ENCODE measurements around the gene LIN28A. TPM values are rescaled to one million over a fixed set of nuclear protein-coding genes. Genes with fewer than 3 reads are reported as not detected.

LIN28A gene
- polyA plus RNA-seq, 5 donors, result 0.06 to 0.10 (median 0.08) TPM

Other genes starting within 250 kb of the LIN28A start
- gene C1orf232, start 241.9 kb upstream of the LIN28A start, polyA plus RNA-seq (ENCODE audit: insufficient read depth in 1 of 5, insufficient read length in 5 of 5, low replicate concordance in 1 of 5), result not detected
- 10 to 100 TPM in 3 of 5 donors, 1 to 10 TPM in 2; 8.1 to 23.0 (median 14.2) TPM for gene ZNF593, start 240.9 kb upstream of the LIN28A start, polyA plus RNA-seq (ENCODE audit: insufficient read depth in 1 of 5, insufficient read length in 5 of 5, low replicate concordance in 1 of 5)
- 1 to 10 TPM in 4 of 5 donors, under 1 TPM in 1; 0.75 to 2.0 (median 1.2) TPM for gene ZNF593OS, start 239.0 kb upstream of the LIN28A start, polyA plus RNA-seq (ENCODE audit: insufficient read depth in 1 of 5, insufficient read length in 5 of 5, low replicate concordance in 1 of 5)
- 10 to 100 TPM; 15.2 to 25.9 (median 24.0) TPM for gene CNKSR1, start 233.3 kb upstream of the LIN28A start, polyA plus RNA-seq (ENCODE audit: insufficient read depth in 1 of 5, insufficient read length in 5 of 5, low replicate concordance in 1 of 5)
- under 1 TPM in 1 of 5 donors, not detected in 4; 0.08 TPM for gene CATSPER4, start 220.2 kb upstream of the LIN28A start, polyA plus RNA-seq (ENCODE audit: insufficient read depth in 1 of 5, insufficient read length in 5 of 5, low replicate concordance in 1 of 5)
- gene CEP85, start 176.6 kb upstream of the LIN28A start, polyA plus RNA-seq (ENCODE audit: insufficient read depth in 1 of 5, insufficient read length in 5 of 5, low replicate concordance in 1 of 5), result 10 to 100 TPM; 20.0 to 26.4 (median 21.9) TPM
- gene SH3BGRL3, start 130.7 kb upstream of the LIN28A start, polyA plus RNA-seq (ENCODE audit: insufficient read depth in 1 of 5, insufficient read length in 5 of 5, low replicate concordance in 1 of 5), result 100 to 1,000 TPM in 2 of 5 donors, 10 to 100 TPM in 3; 89.9 to 123 (median 98.7) TPM
- gene UBXN11, start 104.2 kb upstream of the LIN28A start, polyA plus RNA-seq (ENCODE audit: insufficient read depth in 1 of 5, insufficient read length in 5 of 5, low replicate concordance in 1 of 5), result 10 to 100 TPM; 23.7 to 29.6 (median 27.9) TPM
- gene CD52, start 92.9 kb upstream of the LIN28A start, polyA plus RNA-seq (ENCODE audit: insufficient read depth in 1 of 5, insufficient read length in 5 of 5, low replicate concordance in 1 of 5), result 1 to 10 TPM; 2.8 to 7.0 (median 5.6) TPM
- gene CRYBG2, start 56.7 kb upstream of the LIN28A start, polyA plus RNA-seq (ENCODE audit: insufficient read depth in 1 of 5, insufficient read length in 5 of 5, low replicate concordance in 1 of 5), result 1 to 10 TPM in 4 of 5 donors, under 1 TPM in 1; 0.70 to 2.5 (median 1.5) TPM
- gene ZNF683, start 38.1 kb upstream of the LIN28A start, polyA plus RNA-seq (ENCODE audit: insufficient read depth in 1 of 5, insufficient read length in 5 of 5, low replicate concordance in 1 of 5), result under 1 TPM in 4 of 5 donors, not detected in 1; 0.10 to 0.27 (median 0.19) TPM
- gene DHDDS, start 21.5 kb downstream of the LIN28A start, polyA plus RNA-seq (ENCODE audit: insufficient read depth in 1 of 5, insufficient read length in 5 of 5, low replicate concordance in 1 of 5), result 10 to 100 TPM; 27.5 to 36.6 (median 35.4) TPM
- 1,000 to 10,000 TPM; 1,072 to 1,438 (median 1,211) TPM for gene HMGN2, start 61.6 kb downstream of the LIN28A start, polyA plus RNA-seq (ENCODE audit: insufficient read depth in 1 of 5, insufficient read length in 5 of 5, low replicate concordance in 1 of 5)
- 10 to 100 TPM; 19.3 to 27.8 (median 23.4) TPM for gene RPS6KA1, start 118.9 kb downstream of the LIN28A start, polyA plus RNA-seq (ENCODE audit: insufficient read depth in 1 of 5, insufficient read length in 5 of 5, low replicate concordance in 1 of 5)